ENCODE results near the gene DAZ2.
"Not testable (repeated sequence)": the region's sequence is repeated elsewhere in the genome, so short reads cannot be mapped to it uniquely, and the experiment has no call there.

DNA sequence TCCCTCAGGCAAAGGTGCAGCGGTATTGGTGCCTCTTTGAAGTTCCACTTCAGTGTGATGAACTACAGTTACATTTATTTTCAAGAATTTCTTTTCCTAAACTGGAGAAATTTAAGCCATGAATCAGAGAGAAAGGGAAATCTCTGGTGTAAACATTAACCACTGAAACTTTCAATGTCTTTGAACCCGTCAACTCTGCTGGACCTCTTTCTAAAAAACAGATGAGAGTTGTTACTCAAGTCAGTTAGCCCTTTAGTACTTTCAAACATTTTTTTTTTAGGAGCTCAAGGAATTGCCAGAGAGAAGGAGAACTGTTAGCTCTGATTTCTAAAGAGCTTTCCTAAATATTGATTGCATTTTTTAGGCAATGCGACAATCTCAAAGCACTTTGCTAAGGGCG, 11.9 kb upstream of the DAZ2 start:
- not testable (repeated sequence) for TF ChIP-seq POLR2AphosphoS5 (IDR thresholded peaks at IDR 0.05; ENCODE audit: low read depth, low read length); EZH2 (IDR thresholded peaks at IDR 0.05; ENCODE audit: low read depth, low read length, severe bottlenecking); RFX5 (IDR thresholded peaks at IDR 0.05; ENCODE audit: borderline replicate concordance, low read depth, low read length); KDM1A (IDR thresholded peaks at IDR 0.05; ENCODE audit: borderline replicate concordance, low read length); SP1 (IDR thresholded peaks at IDR 0.05; ENCODE audit: low read depth, low read length)
- TF ChIP-seq, protein P1, sequence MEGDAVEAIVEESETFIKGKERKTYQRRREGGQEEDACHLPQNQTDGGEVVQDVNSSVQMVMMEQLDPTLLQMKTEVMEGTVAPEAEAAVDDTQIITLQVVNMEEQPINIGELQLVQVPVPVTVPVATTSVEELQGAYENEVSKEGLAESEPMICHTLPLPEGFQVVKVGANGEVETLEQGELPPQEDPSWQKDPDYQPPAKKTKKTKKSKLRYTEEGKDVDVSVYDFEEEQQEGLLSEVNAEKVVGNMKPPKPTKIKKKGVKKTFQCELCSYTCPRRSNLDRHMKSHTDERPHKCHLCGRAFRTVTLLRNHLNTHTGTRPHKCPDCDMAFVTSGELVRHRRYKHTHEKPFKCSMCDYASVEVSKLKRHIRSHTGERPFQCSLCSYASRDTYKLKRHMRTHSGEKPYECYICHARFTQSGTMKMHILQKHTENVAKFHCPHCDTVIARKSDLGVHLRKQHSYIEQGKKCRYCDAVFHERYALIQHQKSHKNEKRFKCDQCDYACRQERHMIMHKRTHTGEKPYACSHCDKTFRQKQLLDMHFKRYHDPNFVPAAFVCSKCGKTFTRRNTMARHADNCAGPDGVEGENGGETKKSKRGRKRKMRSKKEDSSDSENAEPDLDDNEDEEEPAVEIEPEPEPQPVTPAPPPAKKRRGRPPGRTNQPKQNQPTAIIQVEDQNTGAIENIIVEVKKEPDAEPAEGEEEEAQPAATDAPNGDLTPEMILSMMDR (IDR thresholded peaks at IDR 0.05; ENCODE audit: control extremely low read depth in 1 of 3, insufficient read depth in 1 of 3, low read depth in 1 of 3, low read length in 3 of 3) = not testable (repeated sequence)
- TF ChIP-seq, protein P2, sequence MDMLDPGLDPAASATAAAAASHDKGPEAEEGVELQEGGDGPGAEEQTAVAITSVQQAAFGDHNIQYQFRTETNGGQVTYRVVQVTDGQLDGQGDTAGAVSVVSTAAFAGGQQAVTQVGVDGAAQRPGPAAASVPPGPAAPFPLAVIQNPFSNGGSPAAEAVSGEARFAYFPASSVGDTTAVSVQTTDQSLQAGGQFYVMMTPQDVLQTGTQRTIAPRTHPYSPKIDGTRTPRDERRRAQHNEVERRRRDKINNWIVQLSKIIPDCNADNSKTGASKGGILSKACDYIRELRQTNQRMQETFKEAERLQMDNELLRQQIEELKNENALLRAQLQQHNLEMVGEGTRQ (IDR thresholded peaks at IDR 0.05; ENCODE audit: low read length) = not testable (repeated sequence)
